C4-2B (cell line): ENCODE measurements around the gene TPM1.

Experiments used
- CTCF ChIP-seq: fragments of 450-650 bp; conservative IDR thresholded peaks from 2 replicates; pipeline ENCODE4 v1.5.1; 2017; ENCODE audit warnings: mild to moderate bottlenecking
- ZFX ChIP-seq: fragments of 450-650 bp; IDR thresholded peaks from 2 replicates; pipeline ENCODE4 v1.6.1; 2017

DNA sequence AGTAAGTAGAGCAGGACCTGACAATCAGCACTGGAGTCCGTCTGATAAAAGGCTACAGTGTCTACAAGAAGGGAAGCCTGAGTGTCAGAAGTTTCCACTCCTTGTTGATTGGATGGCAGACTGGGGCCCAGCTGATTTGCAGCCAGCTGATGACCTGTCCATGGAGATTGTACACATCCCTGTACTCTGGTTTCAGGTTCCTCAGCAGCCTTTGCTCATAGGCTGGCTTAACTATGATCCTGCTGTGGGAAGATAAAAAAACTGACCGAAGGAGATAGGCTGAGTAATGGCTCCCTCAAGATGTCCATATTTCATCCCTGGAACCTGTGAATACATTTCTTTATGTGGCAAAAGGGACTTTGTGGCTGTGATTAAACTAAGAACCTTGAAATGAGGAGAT is 67.4 kb downstream of the TPM1 start:
- no peak for TF ChIP-seq CTCF
- TF ChIP-seq ZFX, result no peak
